ENCODE results near the gene PCIF1.
"Not testable (repeated sequence)": the region's sequence is repeated elsewhere in the genome, so short reads cannot be mapped to it uniquely, and the experiment has no call there.

The PCIF1 gene

GRCh38 chr20:45924391-45925261 is 9.9 kb upstream of the PCIF1 start:
- DNase-seq (ENCODE audit: low spot score) = no peak

DNA sequence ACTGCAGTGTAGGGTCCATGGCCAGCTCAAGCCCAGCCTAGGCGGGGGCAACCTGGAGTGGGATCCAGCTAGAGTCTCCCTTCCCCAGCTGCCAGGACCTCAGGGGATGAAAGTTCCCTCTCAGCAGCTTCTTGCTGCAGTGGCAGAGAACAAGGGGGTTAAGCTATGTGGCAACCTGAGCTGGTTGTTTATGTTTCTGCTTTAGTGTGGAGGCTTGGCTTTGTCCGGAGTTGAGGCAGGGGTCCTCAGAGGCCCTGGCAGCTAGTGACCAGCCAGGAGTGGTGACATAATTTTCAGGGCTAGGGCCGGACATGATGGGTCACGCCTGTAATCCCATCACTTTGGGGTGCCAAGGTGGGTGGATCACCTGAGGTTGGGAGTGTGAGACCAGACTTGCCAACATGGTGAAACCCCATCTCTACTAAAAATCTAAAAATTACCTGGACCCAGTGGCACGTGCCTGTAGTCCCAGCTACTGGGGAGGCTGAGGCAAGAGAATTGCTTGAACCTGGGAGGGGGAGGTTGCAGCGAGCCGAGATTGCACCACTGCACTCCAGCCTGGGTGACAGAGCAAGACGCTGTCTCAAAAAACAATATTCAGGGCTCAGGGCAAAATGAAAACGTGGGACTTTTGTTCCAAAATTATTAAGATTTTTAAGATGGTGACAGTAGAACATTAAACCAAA is 8.5 kb upstream of the PCIF1 start:
- DNase-seq (ENCODE audit: low spot score) = no peak

- no peak for DNase-seq (ENCODE audit: low spot score)
These were observed 7.8 kb upstream of the PCIF1 start for GRCh38 chr20:45926731-45927070.

- peak; percentile 66 for DNase-seq (ENCODE audit: low spot score)
These were observed 7.2 kb upstream of the PCIF1 start for GRCh38 chr20:45927071-45927878.

DNA sequence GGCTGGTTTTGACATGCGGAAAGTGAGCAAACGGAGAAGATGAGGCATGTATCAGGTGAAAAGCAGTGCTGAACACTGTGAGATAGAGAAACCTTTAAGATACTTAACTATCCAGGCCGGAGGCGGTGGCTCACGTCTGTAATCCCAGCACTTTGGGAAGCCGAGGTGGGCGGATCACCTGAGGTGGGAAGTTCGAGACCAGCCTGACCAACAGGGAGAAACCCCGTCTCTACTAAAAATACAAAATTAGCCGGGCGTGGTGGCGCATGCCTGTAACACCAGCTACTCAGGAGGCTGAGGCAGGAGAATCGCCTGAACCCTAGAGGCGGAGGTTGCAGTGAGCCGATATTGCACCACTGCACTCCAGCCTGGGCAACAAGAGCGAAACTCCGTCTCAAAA is 2.8 kb upstream of the PCIF1 start:
- not testable (repeated sequence) for DNase-seq (ENCODE audit: low spot score)

DNA sequence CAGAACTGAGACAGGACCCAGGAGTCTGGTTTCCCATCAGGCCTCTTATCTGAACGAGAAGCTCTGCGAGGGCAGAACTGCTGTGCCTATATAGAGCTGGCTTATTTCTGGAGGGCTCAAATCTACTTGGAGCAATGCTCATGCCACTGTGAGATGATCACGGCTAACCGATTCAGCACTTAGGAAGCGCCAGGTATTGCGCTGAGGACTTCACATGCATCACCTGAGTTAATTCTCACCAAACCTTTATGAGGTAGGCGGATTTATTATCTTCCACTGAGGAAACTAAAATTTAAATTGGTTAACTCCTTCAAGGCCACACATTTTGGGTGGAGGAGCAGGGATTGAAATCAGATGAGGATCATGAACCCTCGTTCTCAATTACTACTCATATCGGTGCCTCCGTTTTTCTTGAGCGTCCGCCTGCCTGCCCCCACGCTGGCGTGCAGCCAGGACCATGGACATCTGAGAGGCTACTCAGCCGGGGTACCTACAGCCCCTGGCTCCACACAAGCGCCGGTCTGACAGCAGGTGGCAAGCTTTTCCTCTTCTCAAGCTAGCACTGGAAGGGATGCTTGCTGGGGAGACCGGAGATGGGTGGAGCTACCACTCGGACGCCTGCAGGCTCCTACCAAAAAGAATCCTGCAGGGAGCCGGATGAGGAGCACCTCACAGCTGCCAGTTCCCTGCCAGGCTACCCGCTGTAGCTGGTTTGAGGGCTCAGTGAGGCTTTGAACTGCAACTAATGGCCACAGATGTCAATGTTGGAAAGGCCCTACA is 1.0 kb upstream of the PCIF1 start:
- peak; percentile 88 for DNase-seq (ENCODE audit: low spot score)

- peak; percentile 57 for DNase-seq (ENCODE audit: low spot score)
These were observed 367 bp upstream of the PCIF1 start for GRCh38 chr20:45934046-45934585.

GRCh38 chr20:45935416-45936046 is 1.0 kb downstream of the PCIF1 start:
- no peak for DNase-seq (ENCODE audit: low spot score)

DNA sequence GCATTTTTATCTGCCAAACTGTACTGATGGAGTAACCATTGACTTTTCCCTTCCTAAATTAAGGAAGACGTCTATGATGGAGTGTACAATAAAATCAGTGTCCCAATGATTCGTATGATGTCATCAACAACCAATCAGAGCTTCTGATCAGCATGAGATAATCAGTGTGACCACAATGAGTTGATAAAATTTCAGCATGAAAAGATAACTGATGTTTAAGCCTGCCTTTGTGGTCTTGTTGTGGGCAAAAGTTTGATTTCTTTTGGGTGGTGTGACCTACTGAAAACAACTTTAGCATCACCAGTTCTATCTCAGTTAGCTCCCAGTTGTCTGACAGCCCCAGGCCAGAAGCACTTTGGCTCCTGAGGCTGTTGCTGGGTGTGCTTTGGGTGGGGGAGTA is 3.3 kb downstream of the PCIF1 start:
- DNase-seq (ENCODE audit: low spot score) = no peak

- DNase-seq (ENCODE audit: low spot score) = no peak
These were observed 4.4 kb downstream of the PCIF1 start for GRCh38 chr20:45938727-45939438.

- no peak for DNase-seq (ENCODE audit: low spot score)
These were observed 5.6 kb downstream of the PCIF1 start for GRCh38 chr20:45940053-45940452.

- no peak for DNase-seq (ENCODE audit: low spot score)
These were observed 6.0 kb downstream of the PCIF1 start for GRCh38 chr20:45940469-45940868.

- no peak for DNase-seq (ENCODE audit: low spot score)
These were observed 9.1 kb downstream of the PCIF1 start for GRCh38 chr20:45943613-45944012.

DNA sequence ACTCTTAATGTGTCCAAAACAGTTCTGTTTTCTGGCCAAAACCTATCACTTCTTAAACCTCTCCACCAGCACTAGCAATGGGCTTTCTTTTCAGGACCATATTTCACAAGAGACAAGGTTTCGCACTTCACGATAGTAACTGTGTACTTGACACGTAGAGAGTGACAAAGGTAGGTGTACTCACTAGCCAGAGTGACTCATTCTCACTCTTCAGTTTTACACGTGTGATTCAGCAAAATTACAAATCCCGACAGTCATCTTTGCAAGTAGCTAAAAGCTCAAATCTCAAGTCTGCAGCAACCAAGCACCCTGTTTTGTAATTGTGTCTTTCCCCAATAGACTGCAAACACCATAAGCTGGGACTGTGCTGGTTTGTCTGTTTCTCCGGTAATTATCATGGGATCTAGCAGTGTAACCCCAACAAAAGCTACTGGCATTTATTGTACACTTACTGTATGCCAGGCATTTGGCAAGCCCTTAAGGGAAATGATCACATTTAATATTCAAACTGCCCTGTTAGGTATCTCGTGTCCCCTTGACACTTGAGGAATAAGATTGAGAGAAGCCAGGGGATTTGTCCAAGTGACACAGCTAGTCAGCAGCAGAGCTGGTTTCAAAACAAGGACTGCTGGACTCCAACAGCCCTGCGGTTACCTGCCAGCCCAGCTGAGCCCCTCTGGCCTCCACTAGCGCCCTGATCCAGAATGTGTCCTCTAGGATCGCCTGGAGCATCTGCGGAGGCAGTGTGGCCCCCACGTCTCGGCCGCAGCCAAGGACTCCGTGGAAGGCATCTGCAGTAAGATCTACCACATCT is 9.9 kb downstream of the PCIF1 start:
- DNase-seq (ENCODE audit: low spot score) = no peak

DNA sequence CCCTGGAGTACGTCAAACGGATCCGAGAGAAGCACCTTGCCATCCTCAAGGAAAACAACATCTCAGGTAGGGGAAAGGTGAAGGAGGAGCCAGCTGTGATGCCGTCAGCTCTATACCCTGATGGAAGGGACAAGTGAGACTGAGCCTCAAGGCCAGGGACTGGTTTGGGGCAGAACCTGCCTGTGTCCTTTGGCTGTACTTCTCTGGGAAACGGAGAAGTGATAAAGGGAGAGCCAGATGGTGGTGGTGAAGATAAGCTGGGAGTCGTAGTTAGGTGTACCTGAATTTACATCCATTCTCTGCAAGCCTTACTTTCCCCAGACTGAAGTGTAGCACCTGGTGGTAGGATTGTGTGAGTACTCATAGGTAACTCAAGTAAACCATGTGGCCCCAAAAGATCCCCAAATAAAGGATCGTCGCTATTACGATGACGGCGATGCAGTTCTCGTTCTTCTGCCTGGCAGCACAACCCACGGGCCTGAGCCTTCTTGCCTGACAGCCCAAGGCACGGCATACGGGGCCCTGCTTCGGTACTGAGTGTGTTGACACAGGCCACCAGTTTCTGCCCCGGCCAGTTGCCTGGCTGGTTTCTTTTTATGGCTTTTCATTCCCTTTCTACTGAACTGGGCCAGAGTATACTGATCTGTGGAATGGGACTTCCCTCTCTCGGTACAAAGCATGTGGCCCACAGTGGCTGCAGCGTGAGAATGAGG is 10.6 kb downstream of the PCIF1 start:
- no peak for DNase-seq (ENCODE audit: low spot score)

DNA sequence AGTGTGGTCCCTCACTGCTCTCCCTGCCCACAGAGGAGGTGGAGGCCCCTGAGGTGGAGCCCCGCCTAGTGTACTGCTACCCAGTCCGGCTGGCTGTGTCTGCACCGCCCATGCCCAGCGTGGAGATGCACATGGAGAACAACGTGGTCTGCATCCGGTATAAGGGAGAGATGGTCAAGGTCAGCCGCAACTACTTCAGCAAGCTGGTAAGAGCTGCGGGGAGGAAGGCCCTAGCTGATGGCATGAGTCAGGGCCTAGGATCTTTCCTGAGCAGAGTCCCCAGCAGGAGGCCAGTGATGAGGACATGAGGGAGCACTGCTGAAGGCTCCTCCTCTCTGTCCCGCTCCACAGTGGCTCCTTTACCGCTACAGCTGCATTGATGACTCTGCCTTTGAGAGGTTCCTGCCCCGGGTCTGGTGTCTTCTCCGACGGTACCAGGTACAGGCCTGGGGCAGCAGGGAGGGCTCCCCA is 11.2 kb downstream of the PCIF1 start:
- DNase-seq (ENCODE audit: low spot score) = no peak

DNA sequence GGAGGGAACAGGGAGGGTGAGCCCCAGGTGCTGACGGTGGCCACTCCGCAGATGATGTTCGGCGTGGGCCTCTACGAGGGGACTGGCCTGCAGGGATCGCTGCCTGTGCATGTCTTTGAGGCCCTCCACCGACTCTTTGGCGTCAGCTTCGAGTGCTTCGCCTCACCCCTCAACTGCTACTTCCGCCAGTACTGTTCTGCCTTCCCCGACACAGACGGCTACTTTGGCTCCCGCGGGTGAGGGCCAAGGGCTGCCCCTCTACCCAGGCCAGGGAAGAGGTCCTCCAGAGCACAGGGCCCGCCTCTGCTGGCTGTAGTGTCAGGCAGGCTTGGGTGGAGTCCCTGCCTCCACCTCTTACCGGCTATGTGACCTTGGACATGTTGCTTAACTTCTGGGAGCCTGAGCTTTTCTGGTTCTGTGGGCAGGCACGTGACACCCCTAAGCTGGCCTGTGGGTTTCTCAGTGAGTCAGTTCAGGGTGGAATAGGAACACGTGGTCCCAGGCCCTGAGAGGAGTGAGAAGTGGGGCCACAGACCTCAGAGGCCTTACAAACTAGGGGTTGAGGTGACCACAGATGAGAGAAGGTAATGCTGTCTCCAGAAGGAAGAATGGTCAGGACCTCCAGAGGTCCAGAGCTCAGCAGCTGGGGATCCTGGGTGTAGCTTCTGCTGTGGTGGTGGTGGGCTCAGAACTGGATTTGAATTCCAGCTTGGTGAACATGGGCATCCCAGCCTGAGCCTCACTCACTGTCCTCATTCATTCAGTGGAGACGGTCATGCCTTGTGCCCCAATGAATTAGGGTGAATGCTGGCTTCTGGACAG is 11.9 kb downstream of the PCIF1 start:
- DNase-seq (ENCODE audit: low spot score) = peak; percentile 42
